BJ (cell line): ENCODE data around the gene DUT. TPM values are rescaled to one million over a fixed set of nuclear protein-coding genes. Genes with fewer than 3 reads are reported as not detected.

Experiments used
- CTCF ChIA-PET: fragments of 350-600 bp; formaldehyde crosslinking; extraction: SDS; loops from one replicate; lab custom pipeline; 2021; ENCODE audit warnings: antibody characterized with exemption, inconsistent platforms; lab: Yijun Ruan, JAX
- POLR2A ChIA-PET: fragments of 300-600 bp; sonication (Branson Sonifier 250); formaldehyde crosslinking; extraction: SDS; loops from one replicate; lab custom pipeline; 2021; ENCODE audit warnings: antibody characterized with exemption; lab: Charles Lee
- DNase-seq: peaks from one replicate; pipeline ENCODE4 v3.0.0-alpha.2; 2011; ENCODE audit warnings: low read depth
- H3K27me3 ChIP-seq: 2 replicates; pipeline ENCODE4 v1.6.0; 2011; ENCODE audit warnings: low read length; ENCODE audit not compliant: control insufficient read depth, insufficient read depth
- H3K36me3 ChIP-seq: 2 replicates; pipeline ENCODE4 v1.5.1; 2011; ENCODE audit warnings: low read length; ENCODE audit not compliant: control insufficient read depth, insufficient read depth
- H3K4me3 ChIP-seq: 2 replicates; pipeline ENCODE4 v1.5.1; 2011; ENCODE audit warnings: low read depth, mild to moderate bottlenecking, control low read depth, low read length
- CTCF ChIP-seq: IDR thresholded peaks from 2 replicates; pipeline ENCODE4 v1.5.1; 2011; ENCODE audit warnings: low read depth, mild to moderate bottlenecking, control low read depth, inconsistent platforms, low read length, moderate library complexity; ENCODE audit not compliant: insufficient read depth
- polyA plus RNA-seq: library from polyadenylated mRNA; depleted of rRNA; stranded (reverse); fragments of >200 nt; gene quantifications from 2 replicates; pipeline ENCODE4 v1.2.3, GENCODE V29; 2011

DUT gene
- polyA plus RNA-seq, 1 experiment, result 49.3 TPM

GRCh38 chr15:48332642-48333034 is 1.4 kb downstream of the DUT start:
- Histone ChIP-seq H3K27me3 (no peaks in the 10 kb centered on the region), H3K36me3 (peaks cover 1% of the 10 kb centered on the region; the same call in 1 of the 2 replicates), H3K4me3 (peak overlapping the region; percentile 93)
- POLR2A ChIA-PET, result no interaction called here
- no peak for TF ChIP-seq CTCF
- CTCF ChIA-PET, result interaction anchor here (0.5 to 2.1 kb wide), 3 partner anchors 20 to 294 kb away, joined by 3 to 5 read pairs (median 5); no protein-coding TSS in a partner anchor
- no peak for DNase-seq

GRCh38 chr15:48333540-48333939 is 2.3 kb downstream of the DUT start:
- H3K4me3 ChIP-seq, result no peak overlapping the region
- H3K36me3 ChIP-seq, result peaks cover 1% of the 10 kb centered on the region; the same call in 1 of the 2 replicates
- POLR2A ChIA-PET, result no interaction called here
- no peak for TF ChIP-seq CTCF
- CTCF ChIA-PET, result interaction anchor here (2.1 kb wide), 1 partner anchor 19 kb away, joined by 5 read pairs; no protein-coding TSS in a partner anchor
- no peak for DNase-seq
- H3K27me3 ChIP-seq, result no peaks in the 10 kb centered on the region

GRCh38 chr15:48334260-48334659 is 3.0 kb downstream of the DUT start:
- no peak for DNase-seq
- Histone ChIP-seq H3K36me3 (peaks cover 1% of the 10 kb centered on the region; the same call in 1 of the 2 replicates), H3K4me3 (no peak overlapping the region), H3K27me3 (no peaks in the 10 kb centered on the region)
- ChIA-PET POLR2A (no interaction called here), CTCF (interaction anchor here (2.1 kb wide), 1 partner anchor 18 kb away, joined by 5 read pairs; no protein-coding TSS in a partner anchor)
- TF ChIP-seq CTCF, result no peak

GRCh38 chr15:48336940-48337339 is 5.7 kb downstream of the DUT start:
- no peak for DNase-seq
- Histone ChIP-seq H3K4me3 (no peak overlapping the region), H3K27me3 (no peaks in the 10 kb centered on the region), H3K36me3 (peaks cover 1% of the 10 kb centered on the region; the same call in 1 of the 2 replicates)
- CTCF ChIA-PET, result interaction anchor here (0.7 to 2.1 kb wide), 6 partner anchors 14 to 520 kb away, joined by 3 to 10 read pairs (median 4); no protein-coding TSS in a partner anchor
- peak; percentile 31 for TF ChIP-seq CTCF
- POLR2A ChIA-PET, result interaction anchor here (0.6 kb wide), 1 partner anchor 457 kb away, joined by 3 read pairs; no protein-coding TSS in a partner anchor

GRCh38 chr15:48337607-48338006 is 6.4 kb downstream of the DUT start:
- peaks cover 1% of the 10 kb centered on the region; the same call in 1 of the 2 replicates for H3K36me3 ChIP-seq
- TF ChIP-seq CTCF, result no peak
- ChIA-PET POLR2A (interaction anchor here (0.6 kb wide), 1 partner anchor 457 kb away, joined by 3 read pairs; no protein-coding TSS in a partner anchor), CTCF (interaction anchor here (0.7 to 2.1 kb wide), 6 partner anchors 13 to 519 kb away, joined by 3 to 10 read pairs (median 4); no protein-coding TSS in a partner anchor)
- no peaks in the 10 kb centered on the region for H3K27me3 ChIP-seq
- H3K4me3 ChIP-seq, result no peak overlapping the region
- DNase-seq, result no peak
